Activated naive CD8-positive, alpha-beta T cell (primary cell): ENCODE results near the gene LRRC9.

Experiments
- H3K27ac Mint-ChIP-seq: one replicate; pipeline ENCODE4 v1.8.0; 2021; ENCODE audit warnings: mixed read lengths
- H3K27me3 Mint-ChIP-seq: one replicate; pipeline ENCODE4 v1.8.0; 2021; ENCODE audit warnings: mixed read lengths
- H3K36me3 Mint-ChIP-seq: one replicate; pipeline ENCODE4 v1.8.0; 2021; ENCODE audit warnings: mixed read lengths
- H3K4me1 Mint-ChIP-seq: one replicate; pipeline ENCODE4 v1.8.0; 2021; ENCODE audit warnings: low read depth, mixed read lengths
- H3K4me3 Mint-ChIP-seq: one replicate; pipeline ENCODE4 v1.8.0; 2021; ENCODE audit warnings: mild to moderate bottlenecking, mixed read lengths
- H3K9me3 Mint-ChIP-seq: one replicate; pipeline ENCODE4 v1.8.0; 2021; ENCODE audit warnings: low read depth, mixed read lengths

The LRRC9 gene

DNA sequence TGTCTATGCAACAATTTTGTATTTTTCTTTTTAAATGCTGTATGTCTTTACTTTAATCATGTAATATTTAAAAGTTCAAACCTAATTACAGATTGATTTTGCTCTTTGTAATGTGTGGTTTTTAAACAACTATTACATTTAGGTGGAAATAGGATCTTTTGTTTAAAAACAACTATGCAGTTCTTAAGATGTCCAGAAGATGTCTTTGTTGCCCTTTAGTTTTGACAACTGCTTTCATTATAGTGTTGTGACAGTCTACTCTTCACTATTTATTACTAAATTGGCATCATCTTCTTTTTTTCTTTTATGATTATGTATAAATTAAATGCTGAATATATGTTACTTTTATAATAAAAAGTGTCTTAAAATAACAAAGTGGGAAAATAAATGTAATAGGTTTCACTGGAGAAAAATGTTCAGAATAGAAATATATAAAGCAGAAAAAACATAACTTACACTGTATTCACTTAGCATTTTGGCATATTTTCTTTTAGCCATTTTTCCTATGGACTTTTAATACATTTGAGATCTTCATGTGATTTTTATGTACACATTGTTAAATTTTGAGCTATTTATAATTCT is 144.6 kb downstream of the LRRC9 start:
- Mint-ChIP-seq H3K27ac (no peak overlapping the region), H3K27me3 (no peaks in the 10 kb centered on the region), H3K36me3 (no peaks in the 10 kb centered on the region), H3K4me3 (no peak overlapping the region), H3K4me1 (no peaks in the 10 kb centered on the region), H3K9me3 (no peaks in the 10 kb centered on the region)

DNA sequence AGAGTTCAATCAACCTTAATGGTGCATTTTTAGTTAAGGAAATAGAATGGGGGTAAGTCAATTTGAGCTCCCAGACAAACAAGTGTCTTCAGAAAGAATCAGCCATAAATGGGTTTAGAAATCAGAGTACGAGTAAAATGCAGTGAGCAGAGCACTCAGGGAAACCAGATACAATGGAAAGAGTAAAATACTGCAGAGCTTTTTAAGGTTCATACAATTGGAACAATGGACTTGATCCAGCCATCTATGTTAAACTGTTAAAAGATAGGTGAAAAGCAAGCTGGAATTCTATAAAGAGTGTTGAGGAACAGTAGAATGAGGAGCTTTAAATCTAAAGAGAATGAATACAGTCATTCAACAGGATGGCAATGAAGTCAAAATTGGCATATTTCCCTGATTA is 147.9 kb downstream of the LRRC9 start:
- H3K27me3 Mint-ChIP-seq = no peaks in the 10 kb centered on the region
- H3K36me3 Mint-ChIP-seq = no peaks in the 10 kb centered on the region
- H3K9me3 Mint-ChIP-seq = no peaks in the 10 kb centered on the region
- H3K4me3 Mint-ChIP-seq = no peak overlapping the region
- H3K4me1 Mint-ChIP-seq = no peaks in the 10 kb centered on the region
- no peak overlapping the region for H3K27ac Mint-ChIP-seq

DNA sequence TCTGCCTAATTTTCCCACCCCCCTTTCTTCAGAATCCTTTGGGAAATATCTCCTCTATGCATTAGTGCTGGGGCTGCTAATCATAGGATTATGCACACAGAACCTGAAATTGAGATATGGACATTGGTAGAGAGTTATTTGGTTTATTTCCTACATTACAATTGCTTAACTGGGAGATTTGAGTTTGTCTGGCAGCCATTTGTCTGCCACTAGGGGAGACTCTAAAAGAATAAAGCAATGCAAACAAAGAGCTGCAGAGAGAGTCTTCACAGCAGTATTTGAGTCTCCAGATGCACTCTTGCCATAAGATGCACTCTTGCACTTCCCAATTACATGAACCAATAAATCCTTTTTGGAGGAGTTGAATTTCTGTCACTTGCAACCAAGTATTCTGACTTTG is 159.8 kb downstream of the LRRC9 start:
- H3K27ac Mint-ChIP-seq = no peak overlapping the region
- peaks cover 2% of the 10 kb centered on the region for H3K36me3 Mint-ChIP-seq
- no peaks in the 10 kb centered on the region for H3K9me3 Mint-ChIP-seq
- peaks cover 6% of the 10 kb centered on the region for H3K4me1 Mint-ChIP-seq
- peaks cover 1% of the 10 kb centered on the region for H3K27me3 Mint-ChIP-seq
- H3K4me3 Mint-ChIP-seq = no peak overlapping the region

DNA sequence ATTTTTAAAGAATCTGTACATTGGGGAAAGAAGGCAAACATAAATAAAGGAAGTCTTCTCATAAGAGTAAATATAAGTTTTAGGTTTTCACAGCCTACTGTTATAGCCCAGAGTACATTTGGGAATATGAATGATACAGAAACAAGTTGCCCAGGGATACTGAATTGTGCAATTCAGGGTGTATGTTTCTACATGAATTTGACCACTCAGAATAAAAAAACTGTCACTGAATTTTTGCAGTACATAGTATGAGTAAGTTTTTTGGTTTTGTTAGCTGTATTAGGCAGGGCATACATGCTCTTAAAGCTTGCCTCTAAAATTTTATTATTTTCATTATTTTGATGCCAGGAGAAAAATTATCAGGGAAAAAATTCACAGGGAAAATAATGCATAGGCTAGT is 165.1 kb downstream of the LRRC9 start:
- H3K36me3 Mint-ChIP-seq = peaks cover 2% of the 10 kb centered on the region
- no peak overlapping the region for H3K27ac Mint-ChIP-seq
- H3K27me3 Mint-ChIP-seq = no peaks in the 10 kb centered on the region
- no peak overlapping the region for H3K4me3 Mint-ChIP-seq
- no peaks in the 10 kb centered on the region for H3K4me1 Mint-ChIP-seq
- H3K9me3 Mint-ChIP-seq = no peaks in the 10 kb centered on the region

DNA sequence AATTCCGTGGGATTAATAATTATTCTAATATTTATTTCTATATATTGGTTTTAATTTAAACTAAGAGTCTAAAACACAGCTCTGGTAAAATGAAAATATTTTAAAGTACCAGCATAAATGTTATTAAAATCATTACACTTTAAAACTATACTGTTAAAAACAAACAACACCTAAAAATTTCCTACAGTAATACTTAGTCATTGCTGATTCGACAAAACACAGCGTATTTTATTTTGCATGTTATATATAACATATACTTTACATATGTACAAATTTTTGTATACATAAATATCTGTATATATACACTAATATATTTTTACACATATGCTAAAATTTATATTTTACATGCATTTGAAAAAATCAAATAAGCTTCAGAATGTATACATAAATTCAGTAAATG is 165.7 kb downstream of the LRRC9 start:
- Mint-ChIP-seq H3K4me1 (peaks cover 2% of the 10 kb centered on the region), H3K4me3 (no peak overlapping the region), H3K27ac (no peak overlapping the region), H3K9me3 (no peaks in the 10 kb centered on the region), H3K27me3 (no peaks in the 10 kb centered on the region), H3K36me3 (peaks cover 2% of the 10 kb centered on the region)

DNA sequence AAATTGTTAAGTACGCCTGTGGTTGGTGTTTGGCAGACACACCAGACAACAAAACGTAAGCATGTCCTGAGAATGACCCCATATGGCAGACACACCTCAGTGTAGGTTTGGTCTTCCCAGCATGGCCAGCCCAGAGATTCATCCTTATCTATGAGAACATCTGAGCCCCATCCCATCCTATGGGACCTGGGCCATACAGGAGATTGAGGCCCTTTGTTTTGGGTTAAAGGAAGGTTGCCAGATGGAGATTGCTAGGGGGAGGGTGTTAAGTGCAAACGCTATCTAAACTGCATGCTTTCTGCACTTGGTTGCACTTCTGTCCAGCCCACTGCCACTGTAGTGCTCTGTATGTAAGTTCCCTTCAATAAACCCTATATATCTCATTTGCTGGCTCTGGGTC is 167.7 kb downstream of the LRRC9 start:
- Mint-ChIP-seq H3K4me3 (no peak overlapping the region), H3K27ac (no peak overlapping the region), H3K36me3 (peaks cover 2% of the 10 kb centered on the region), H3K4me1 (peaks cover 2% of the 10 kb centered on the region), H3K9me3 (no peaks in the 10 kb centered on the region), H3K27me3 (no peaks in the 10 kb centered on the region)

DNA sequence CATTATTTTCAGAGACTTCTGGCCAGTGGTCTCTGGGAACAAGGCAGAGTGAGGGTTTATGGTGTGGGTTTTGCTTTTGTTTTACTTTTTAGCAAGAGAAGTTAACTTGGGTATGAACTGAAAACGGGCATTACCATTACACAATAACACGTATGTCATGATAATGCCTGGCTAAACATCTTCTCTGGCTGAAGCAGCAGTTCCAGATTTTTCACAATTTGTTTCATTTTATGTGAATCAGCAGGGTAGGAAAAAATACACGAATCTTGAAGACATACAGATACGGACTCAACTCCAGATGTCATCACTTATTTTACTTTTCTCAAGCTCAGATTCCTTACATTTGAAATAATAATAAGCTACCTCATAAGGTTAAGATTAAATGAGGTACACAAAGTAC is 169.3 kb downstream of the LRRC9 start:
- H3K4me3 Mint-ChIP-seq = no peak overlapping the region
- no peak overlapping the region for H3K27ac Mint-ChIP-seq
- peaks cover 8% of the 10 kb centered on the region for H3K36me3 Mint-ChIP-seq
- H3K4me1 Mint-ChIP-seq = peaks cover 17% of the 10 kb centered on the region
- no peaks in the 10 kb centered on the region for H3K27me3 Mint-ChIP-seq
- H3K9me3 Mint-ChIP-seq = peaks cover 2% of the 10 kb centered on the region

DNA sequence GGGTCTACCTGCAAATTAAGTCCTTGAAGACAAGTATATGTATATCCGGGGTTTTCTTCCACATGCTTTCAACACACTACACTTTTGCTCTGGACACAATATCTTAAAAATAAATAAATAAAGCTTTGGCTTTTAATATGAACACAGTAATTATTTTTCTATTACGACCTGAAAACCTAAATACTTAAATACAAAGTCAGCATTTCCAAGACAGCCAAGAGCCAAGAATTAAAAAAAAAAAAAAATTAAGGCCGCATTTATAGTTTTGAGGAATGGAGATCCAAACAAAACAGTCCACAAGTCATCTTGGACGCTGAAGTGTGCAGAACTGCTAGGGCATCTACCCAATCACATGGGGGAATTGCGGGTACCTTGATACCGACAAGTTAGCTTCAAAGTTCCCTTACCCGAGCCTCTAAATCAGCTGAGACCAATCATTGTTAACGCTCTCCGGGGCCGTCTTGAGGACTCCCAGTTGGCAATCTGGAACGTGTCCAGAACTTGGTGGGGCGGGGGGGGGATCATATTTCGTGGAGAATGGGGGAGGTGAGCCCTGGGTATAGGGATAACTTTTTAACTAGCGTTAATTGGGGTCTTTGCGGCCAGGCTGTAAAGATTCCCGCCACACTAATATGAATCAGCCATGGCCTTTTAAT is 171.0 kb downstream of the LRRC9 start:
- H3K4me3 Mint-ChIP-seq = peak overlapping the region; percentile 93
- peaks cover 14% of the 10 kb centered on the region for H3K36me3 Mint-ChIP-seq
- H3K4me1 Mint-ChIP-seq = peaks cover 35% of the 10 kb centered on the region
- peak overlapping the region; percentile 97 for H3K27ac Mint-ChIP-seq
- peaks cover 4% of the 10 kb centered on the region for H3K9me3 Mint-ChIP-seq
- no peaks in the 10 kb centered on the region for H3K27me3 Mint-ChIP-seq

DNA sequence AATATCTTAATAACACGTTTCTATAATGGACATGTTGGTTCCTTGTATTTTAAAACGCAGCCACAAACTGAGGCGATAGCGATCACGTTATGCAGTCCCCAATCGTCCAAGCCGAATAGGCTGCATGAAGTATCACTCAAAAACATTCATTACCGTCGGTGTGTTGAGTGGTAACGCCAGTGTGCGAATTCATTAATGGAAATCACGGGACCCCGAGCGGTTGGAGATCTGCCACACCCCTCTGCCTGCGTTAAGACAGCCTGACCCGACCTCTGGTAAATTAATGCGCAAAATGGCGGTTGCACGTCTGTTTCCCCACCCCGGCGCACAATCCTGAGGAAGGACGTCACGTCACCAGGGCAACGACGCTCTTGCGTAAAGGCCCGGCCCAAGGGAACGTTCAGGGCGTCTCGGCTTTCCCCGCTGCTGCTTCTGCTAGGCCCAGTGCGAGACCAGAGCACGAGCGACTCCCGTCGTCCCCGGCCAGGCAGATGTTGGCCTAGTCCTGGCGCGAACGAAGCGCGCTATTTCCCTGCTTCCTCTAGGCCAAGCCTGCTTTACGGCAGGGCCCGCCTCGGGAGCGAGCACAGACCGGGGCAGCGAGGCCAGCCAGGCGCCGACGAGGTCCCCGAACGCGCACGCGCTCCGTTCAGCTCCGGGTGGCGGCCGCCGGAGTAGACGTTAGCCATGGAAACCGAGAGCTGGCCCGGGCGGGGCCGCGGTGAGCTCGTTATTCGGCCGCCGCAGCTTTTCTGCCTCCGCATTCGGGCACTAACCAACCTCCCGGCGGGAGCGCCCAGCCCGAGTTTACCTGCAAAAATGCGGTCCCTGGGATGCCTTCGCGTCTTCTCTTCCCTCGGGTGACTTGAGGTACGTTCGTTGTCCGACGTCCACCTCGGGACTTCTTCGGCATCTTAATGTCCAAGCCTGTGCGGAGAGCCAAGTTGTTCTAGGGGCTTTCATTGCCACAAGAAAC is 171.9 kb downstream of the LRRC9 start, which contains the start of gene PCNX4:
PCNX4 (plus strand) TSS at position 374 of the 976 bp plus-strand sequence. CDS start 15,716 bp downstream, outside the sequence.
- peaks cover 14% of the 10 kb centered on the region for H3K36me3 Mint-ChIP-seq
- peaks cover 37% of the 10 kb centered on the region for H3K4me1 Mint-ChIP-seq
- H3K27ac Mint-ChIP-seq = peak within 1 kb of the TSS; percentile 97
- no peaks in the 10 kb centered on the region for H3K27me3 Mint-ChIP-seq
- peak within 1 kb of the TSS; percentile 93 for H3K4me3 Mint-ChIP-seq
- peaks cover 4% of the 10 kb centered on the region for H3K9me3 Mint-ChIP-seq

DNA sequence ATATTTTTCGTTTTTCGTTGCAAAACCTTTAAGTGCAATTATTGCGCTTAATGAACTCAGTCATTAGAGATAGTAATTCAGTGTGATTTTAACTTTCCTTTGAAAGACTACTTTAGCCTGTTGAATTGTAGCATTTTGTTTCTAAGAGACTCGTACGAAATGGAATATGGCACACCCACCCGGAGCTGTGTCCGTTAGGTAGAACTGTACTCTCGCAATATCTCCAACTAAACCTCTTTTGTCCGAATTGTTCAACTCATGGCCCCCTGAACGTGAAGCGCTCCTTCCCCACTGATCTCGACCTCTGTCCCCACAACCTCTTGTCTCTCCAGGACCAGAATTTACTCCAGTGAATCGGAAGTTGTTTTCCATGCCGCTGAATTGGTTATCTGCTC is 172.6 kb downstream of the LRRC9 start:
- Mint-ChIP-seq H3K27ac (peak overlapping the region; percentile 97), H3K4me1 (peaks cover 37% of the 10 kb centered on the region), H3K4me3 (peak overlapping the region; percentile 93), H3K27me3 (no peaks in the 10 kb centered on the region), H3K36me3 (peaks cover 17% of the 10 kb centered on the region), H3K9me3 (peaks cover 4% of the 10 kb centered on the region)

DNA sequence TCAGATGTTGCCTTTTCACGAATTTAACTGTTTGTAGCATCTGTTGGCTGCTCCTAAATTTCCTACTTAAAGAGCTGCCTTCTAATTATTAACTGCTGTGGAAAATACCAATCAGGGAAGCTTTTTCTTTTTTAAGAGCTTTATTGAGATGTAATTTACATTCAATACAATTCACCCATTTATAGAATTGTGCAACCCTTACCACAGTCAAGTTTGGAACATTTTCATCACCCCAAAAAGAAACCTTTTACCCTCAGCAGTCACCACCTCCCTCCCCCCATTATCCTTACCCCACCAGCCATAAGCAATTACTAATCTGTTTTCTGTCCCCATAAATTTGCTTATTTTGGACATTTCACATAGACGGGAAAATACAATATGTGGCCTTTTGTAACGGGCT is 173.1 kb downstream of the LRRC9 start:
- peak overlapping the region; percentile 97 for H3K27ac Mint-ChIP-seq
- peak overlapping the region; percentile 93 for H3K4me3 Mint-ChIP-seq
- H3K27me3 Mint-ChIP-seq = no peaks in the 10 kb centered on the region
- H3K36me3 Mint-ChIP-seq = peaks cover 21% of the 10 kb centered on the region
- peaks cover 40% of the 10 kb centered on the region for H3K4me1 Mint-ChIP-seq
- H3K9me3 Mint-ChIP-seq = peaks cover 4% of the 10 kb centered on the region

DNA sequence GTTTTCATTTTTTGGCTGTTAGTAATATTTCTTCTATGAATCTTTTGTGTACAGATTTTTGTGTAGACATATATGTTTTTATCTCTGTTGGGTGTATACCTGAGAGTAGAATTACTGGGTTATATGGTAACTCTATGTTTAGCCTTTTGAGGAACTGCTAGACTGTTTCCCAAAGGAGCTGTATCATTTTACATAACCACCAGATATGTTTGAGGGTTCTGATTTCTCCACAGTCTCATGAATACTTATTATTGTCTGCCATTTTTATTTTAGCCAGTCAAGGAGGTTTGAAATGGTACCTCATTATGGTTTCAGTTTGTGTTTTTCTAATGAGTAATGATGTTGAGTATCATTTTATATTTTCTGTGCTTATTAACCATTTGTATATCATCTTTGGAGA is 173.7 kb downstream of the LRRC9 start:
- Mint-ChIP-seq H3K4me3 (peak overlapping the region; percentile 93), H3K27me3 (no peaks in the 10 kb centered on the region), H3K4me1 (peaks cover 43% of the 10 kb centered on the region), H3K36me3 (peaks cover 24% of the 10 kb centered on the region), H3K9me3 (peaks cover 4% of the 10 kb centered on the region), H3K27ac (peak overlapping the region; percentile 97)

DNA sequence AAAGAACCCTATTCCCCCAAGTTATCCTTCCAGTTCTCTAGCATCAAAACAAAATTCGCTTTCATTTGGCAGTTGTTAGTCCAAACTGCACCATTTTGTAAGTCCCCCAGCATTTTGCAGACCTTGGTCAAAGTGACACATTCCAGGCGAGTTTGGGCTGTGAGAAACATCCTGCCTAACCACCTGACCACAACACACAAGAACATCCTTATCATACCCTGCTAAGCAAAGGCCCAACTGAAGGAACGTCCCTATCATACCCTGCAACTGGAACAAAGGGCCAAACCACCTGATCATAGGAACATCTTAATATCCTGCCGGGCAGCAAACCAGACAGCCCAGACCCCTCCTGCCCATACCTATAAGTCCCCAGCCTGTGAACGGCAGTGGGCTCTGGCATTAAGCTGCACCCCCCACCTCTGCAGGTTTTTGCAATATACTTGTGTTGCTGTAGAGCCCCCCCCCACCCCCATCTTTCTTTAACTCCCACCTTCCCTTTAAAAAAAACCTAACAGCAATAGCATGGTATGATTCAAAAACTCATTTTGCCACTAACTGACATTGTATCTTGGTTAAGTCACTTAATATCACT is 174.5 kb downstream of the LRRC9 start:
- peaks cover 4% of the 10 kb centered on the region for H3K9me3 Mint-ChIP-seq
- peaks cover 44% of the 10 kb centered on the region for H3K4me1 Mint-ChIP-seq
- peak overlapping the region; percentile 97 for H3K27ac Mint-ChIP-seq
- H3K4me3 Mint-ChIP-seq = peak overlapping the region; percentile 93
- peaks cover 24% of the 10 kb centered on the region for H3K36me3 Mint-ChIP-seq
- H3K27me3 Mint-ChIP-seq = no peaks in the 10 kb centered on the region

DNA sequence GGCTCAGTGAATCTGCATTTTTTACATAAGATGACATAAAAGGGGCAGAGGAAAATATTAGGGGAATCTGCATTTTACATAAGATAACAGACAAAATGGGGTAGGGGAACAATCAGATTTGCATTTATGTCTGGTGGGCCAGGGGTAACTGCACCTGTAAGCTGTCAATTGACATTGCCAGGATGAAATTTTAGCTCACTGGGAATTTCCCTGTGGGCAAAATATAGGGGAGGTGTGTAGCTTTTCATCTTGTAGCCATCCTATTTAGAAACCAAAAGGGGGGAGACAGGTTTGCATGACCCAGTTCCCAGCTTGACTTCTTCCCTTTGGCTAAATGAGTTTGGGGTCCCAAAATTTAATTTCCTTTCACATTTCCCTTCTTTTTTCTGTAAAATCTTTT is 175.3 kb downstream of the LRRC9 start:
- H3K36me3 Mint-ChIP-seq = peaks cover 23% of the 10 kb centered on the region
- H3K27me3 Mint-ChIP-seq = no peaks in the 10 kb centered on the region
- H3K4me3 Mint-ChIP-seq = peak overlapping the region; percentile 93
- H3K27ac Mint-ChIP-seq = peak overlapping the region; percentile 72
- H3K9me3 Mint-ChIP-seq = peaks cover 4% of the 10 kb centered on the region
- H3K4me1 Mint-ChIP-seq = peaks cover 49% of the 10 kb centered on the region
